22Rv1 (cell line): ENCODE results near the gene PDE4B.

Experiments used
- CTCF ChIP-seq: fragments of 450-650 bp; IDR thresholded peaks from 2 replicates; pipeline ENCODE4 v1.5.1; 2017; ENCODE audit warnings: mild to moderate bottlenecking
- ZFX ChIP-seq: fragments of 450-650 bp; IDR thresholded peaks from 2 replicates; pipeline ENCODE4 v1.6.1; 2017; ENCODE audit warnings: antibody characterized with exemption, borderline replicate concordance

DNA sequence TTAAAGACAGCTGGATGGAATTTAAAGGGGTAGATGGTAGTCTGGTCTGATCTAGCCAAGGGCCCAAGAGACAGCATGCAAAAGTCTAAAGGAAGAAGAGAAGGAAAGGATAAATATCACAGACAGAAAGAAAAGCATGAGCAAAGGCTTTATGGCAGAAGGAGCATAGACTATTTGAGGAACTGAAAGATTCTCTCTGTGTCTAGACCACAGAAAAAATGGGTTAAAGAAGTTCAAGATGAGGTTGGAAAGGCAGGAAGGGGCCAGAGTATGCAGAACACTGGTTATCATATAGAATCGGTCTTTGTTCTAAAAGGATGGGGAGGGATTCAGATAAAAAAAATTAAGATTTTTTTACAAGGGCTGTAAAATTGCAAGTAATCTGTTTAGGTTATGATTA lies 604.5 kb downstream of the PDE4B start:
- TF ChIP-seq CTCF (no peak), ZFX (no peak)
